HL-60 (cell line): ENCODE data around the gene GABRG1.

Experiments
- SPI1 ChIP-seq: IDR thresholded peaks from 2 replicates; pipeline ENCODE4 v1.6.1; 2012; ENCODE audit warnings: low read depth, mild to moderate bottlenecking, borderline replicate concordance
- TF ChIP-seq, protein P1 (sequence below): IDR thresholded peaks from one replicate; pipeline ENCODE4 v1.5.1; 2011; ENCODE audit warnings: low read length, control low read depth, inconsistent platforms; ENCODE audit not compliant: insufficient read depth

DNA sequence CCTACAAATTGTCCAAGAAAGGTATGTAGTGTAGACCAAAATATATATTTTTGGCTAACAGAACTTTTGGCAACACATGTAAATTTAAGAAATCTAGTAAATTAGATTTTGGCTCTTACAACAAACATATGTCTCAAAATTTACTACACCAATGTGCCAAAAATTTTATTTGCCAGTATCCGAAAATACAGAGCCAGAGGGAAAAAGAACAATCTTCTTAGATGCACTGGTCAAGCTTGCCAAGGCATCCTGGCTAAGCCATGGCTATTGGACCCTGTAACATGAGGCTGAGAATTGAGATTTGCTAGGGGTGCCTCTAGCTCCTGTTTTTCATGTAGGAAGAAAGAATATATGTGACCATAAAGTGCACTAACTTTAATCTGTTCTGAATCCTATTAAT, 91.8 kb downstream of the GABRG1 start:
- TF ChIP-seq, protein P1, sequence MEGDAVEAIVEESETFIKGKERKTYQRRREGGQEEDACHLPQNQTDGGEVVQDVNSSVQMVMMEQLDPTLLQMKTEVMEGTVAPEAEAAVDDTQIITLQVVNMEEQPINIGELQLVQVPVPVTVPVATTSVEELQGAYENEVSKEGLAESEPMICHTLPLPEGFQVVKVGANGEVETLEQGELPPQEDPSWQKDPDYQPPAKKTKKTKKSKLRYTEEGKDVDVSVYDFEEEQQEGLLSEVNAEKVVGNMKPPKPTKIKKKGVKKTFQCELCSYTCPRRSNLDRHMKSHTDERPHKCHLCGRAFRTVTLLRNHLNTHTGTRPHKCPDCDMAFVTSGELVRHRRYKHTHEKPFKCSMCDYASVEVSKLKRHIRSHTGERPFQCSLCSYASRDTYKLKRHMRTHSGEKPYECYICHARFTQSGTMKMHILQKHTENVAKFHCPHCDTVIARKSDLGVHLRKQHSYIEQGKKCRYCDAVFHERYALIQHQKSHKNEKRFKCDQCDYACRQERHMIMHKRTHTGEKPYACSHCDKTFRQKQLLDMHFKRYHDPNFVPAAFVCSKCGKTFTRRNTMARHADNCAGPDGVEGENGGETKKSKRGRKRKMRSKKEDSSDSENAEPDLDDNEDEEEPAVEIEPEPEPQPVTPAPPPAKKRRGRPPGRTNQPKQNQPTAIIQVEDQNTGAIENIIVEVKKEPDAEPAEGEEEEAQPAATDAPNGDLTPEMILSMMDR: no peak
- no peak for TF ChIP-seq SPI1
